GM12874 (cell line): Measurements from ENCODE around the gene FAM47E.

Experiments used
- CTCF ChIP-seq: IDR thresholded peaks from 2 replicates; pipeline ENCODE4 v1.5.1; 2011; ENCODE audit warnings: low read depth, mild to moderate bottlenecking, control low read depth, low read length, moderate library complexity; ENCODE audit not compliant: insufficient read depth

The FAM47E gene

GRCh38 chr4:76232681-76233080, 18.8 kb upstream of the FAM47E start:
- no peak for TF ChIP-seq CTCF

DNA sequence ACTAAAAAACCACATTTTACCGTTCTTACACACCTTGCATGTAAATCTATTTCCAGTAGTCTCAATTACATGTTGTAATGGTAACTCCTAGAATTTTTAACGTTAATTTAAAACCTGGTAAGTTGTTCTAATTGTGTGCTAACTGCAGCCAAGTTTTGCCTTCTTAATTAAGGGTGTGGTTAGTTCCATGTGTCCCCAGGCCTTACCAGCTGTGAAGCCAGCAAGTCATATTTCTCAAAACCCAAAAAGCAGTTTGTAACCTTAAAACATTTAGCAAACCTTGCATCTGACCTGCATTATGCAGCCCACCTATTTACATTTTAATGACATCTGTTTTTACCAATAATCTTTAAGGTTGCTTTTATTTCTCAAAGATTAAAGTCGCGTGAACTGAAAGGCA, 18.4 kb upstream of the FAM47E start:
- no peak for TF ChIP-seq CTCF

- no peak for TF ChIP-seq CTCF
Observed at GRCh38 chr4:76233529-76233928, 18.0 kb upstream of the FAM47E start.

GRCh38 chr4:76233967-76234678, 17.4 kb upstream of the FAM47E start:
- TF ChIP-seq CTCF: no peak

DNA sequence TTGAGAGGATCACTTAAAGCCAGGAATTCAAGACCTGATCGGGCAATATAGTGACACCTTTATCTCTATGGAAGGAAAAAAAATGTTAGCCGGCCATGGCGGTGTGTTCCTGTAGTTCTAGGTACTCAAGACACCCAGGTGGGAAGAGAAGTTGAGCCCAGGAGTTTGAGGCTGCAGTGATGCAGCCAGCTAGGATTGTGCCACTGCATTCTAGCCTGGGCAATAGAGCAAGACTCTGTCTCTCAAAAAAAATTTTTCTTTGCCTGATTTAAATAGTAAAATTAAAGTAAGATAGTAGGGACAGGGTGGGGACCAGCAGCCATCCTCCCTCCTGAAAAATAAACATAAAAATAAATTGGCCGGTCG, 16.9 kb upstream of the FAM47E start:
- no peak for TF ChIP-seq CTCF

DNA sequence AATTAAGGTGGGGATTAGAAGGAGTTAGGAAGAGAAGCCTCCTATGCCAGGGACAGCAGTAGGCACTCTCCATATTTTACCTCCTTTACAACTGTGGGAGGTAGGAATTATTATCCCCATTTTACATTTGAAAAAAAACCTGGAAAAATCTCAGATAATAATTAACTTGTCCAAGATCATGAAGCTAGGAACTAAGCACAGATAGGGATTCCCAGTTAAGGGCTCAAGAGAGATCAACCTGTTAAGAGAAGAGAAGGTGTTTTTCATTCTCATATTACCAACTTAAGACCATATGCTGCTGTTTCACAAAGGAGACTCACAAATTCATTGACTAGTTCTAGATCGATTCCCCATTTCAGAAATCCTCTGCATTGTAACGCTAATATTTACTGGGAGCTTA, 16.1 kb upstream of the FAM47E start:
- no peak for TF ChIP-seq CTCF

DNA sequence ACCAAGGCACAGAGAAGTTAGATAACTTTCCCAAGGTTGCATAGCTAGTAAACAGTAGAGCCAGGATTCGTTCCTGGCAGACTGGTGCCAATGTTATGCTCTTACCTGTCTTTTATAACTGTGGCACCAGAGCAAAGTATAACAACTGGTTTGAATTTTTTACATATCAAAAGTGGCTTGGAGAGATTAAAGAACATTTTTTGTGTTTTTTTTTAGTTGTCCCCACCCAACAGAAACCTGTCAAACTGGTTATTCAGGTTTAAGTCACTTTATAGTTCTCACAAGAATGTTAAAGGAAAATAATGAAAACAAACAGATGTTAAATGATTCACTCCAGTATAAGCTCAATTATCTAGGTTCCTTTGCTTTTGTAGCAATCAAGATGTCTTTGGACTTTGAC, 15.6 kb upstream of the FAM47E start:
- TF ChIP-seq CTCF: no peak
